Large intestine (tissue), 3 donors: ENCODE results near the gene PLA2R1. TPM values are rescaled to one million over a fixed set of nuclear protein-coding genes. Genes with fewer than 3 reads are reported as not detected.
A peak's percentile ranks its signal among the peaks of the same experiment; 100 is the strongest.
"Not testable (repeated sequence)": the region's sequence is repeated elsewhere in the genome, so short reads cannot be mapped to it uniquely, and the experiment has no call there.

Experiments used
- DNase-seq, 2 donors: peaks; one replicate each; pipeline versions ENCODE4 v3.0.0 to v3.0.0-alpha.2; 2013
- H3K27ac ChIP-seq: one replicate; pipeline ENCODE4 v1.5.1; 2013; ENCODE audit warnings: low read length
- H3K27me3 ChIP-seq: 2 replicates; pipeline ENCODE4 v1.6.1; 2013; ENCODE audit warnings: low read length; ENCODE audit not compliant: control insufficient read depth, insufficient read depth
- H3K36me3 ChIP-seq: 2 replicates; pipeline ENCODE4 v1.6.1; 2013; ENCODE audit warnings: low read length; ENCODE audit not compliant: control insufficient read depth, insufficient read depth
- H3K4me1 ChIP-seq: one replicate; pipeline ENCODE4 v1.6.1; 2013; ENCODE audit warnings: low read length; ENCODE audit not compliant: control insufficient read depth, insufficient read depth
- H3K4me3 ChIP-seq: one replicate; pipeline ENCODE4 v1.5.1; 2013; ENCODE audit warnings: low read length
- H3K9me3 ChIP-seq: one replicate; pipeline ENCODE4 v1.6.1; 2013; ENCODE audit warnings: mild to moderate bottlenecking, low read depth, low read length, moderate library complexity; ENCODE audit not compliant: control insufficient read depth
- WGBS: methylation state at CpG from one replicate; pipeline ENCODE4 v1.1.5; 2013; ENCODE audit warnings: low lambda C conversion rate; ENCODE audit not compliant: insufficient coverage; 5-methylcytosine and 5-hydroxymethylcytosine counted together
- polyA plus RNA-seq: library from polyadenylated mRNA; unstranded; fragments of 120-200 nt; gene quantifications from one replicate; pipeline ENCODE4 v1.2.1, GENCODE V29; 2013

The PLA2R1 gene
- polyA plus RNA-seq, 1 donor: 18.4 TPM

GRCh38 chr2:160051371-160051800 is 11.0 kb downstream of the PLA2R1 start:
- H3K4me3 ChIP-seq: no peak overlapping the region
- H3K27ac ChIP-seq: no peak overlapping the region
- no peaks in the 10 kb centered on the region for H3K27me3 ChIP-seq
- WGBS: no CpG with 5 or more reads among the region's 3 CpGs
- H3K36me3 ChIP-seq: no peaks in the 10 kb centered on the region
- DNase-seq: no peak
- H3K4me1 ChIP-seq: peaks cover 3% of the 10 kb centered on the region
- no peaks in the 10 kb centered on the region for H3K9me3 ChIP-seq

GRCh38 chr2:160050147-160050546 is 12.3 kb downstream of the PLA2R1 start:
- Histone ChIP-seq H3K36me3 (peaks cover 5% of the 10 kb centered on the region), H3K4me1 (peaks cover 3% of the 10 kb centered on the region), H3K4me3 (no peak overlapping the region), H3K27me3 (no peaks in the 10 kb centered on the region), H3K27ac (no peak overlapping the region), H3K9me3 (no peaks in the 10 kb centered on the region)
- DNase-seq: peak in 1 of 2 donors; percentile 38
- WGBS: no CpG with 5 or more reads among the region's 3 CpGs

- Histone ChIP-seq H3K27me3 (no peaks in the 10 kb centered on the region), H3K27ac (no peak overlapping the region), H3K4me1 (no peaks in the 10 kb centered on the region), H3K4me3 (no peak overlapping the region), H3K9me3 (no peaks in the 10 kb centered on the region), H3K36me3 (peaks cover 33% of the 10 kb centered on the region)
- no CpG with 5 or more reads among the region's 7 CpGs for WGBS
- no peak for DNase-seq
Observed at GRCh38 chr2:160045703-160046210, 16.7 kb downstream of the PLA2R1 start.

- peaks cover 40% of the 10 kb centered on the region for H3K36me3 ChIP-seq
- no peaks in the 10 kb centered on the region for H3K27me3 ChIP-seq
- WGBS: no CpG with 5 or more reads among the region's 8 CpGs
- no peak overlapping the region for H3K27ac ChIP-seq
- no peak overlapping the region for H3K4me3 ChIP-seq
- no peaks in the 10 kb centered on the region for H3K4me1 ChIP-seq
- no peak for DNase-seq
- no peaks in the 10 kb centered on the region for H3K9me3 ChIP-seq
Observed at GRCh38 chr2:160044728-160045127, 17.7 kb downstream of the PLA2R1 start.

GRCh38 chr2:160043265-160043664 is 19.1 kb downstream of the PLA2R1 start:
- no peaks in the 10 kb centered on the region for H3K4me1 ChIP-seq
- H3K27me3 ChIP-seq: no peaks in the 10 kb centered on the region
- H3K9me3 ChIP-seq: no peaks in the 10 kb centered on the region
- DNase-seq: no peak
- H3K27ac ChIP-seq: no peak overlapping the region
- peaks cover 48% of the 10 kb centered on the region for H3K36me3 ChIP-seq
- no CpG with 5 or more reads among the region's 5 CpGs for WGBS
- no peak overlapping the region for H3K4me3 ChIP-seq

GRCh38 chr2:160042054-160042453 is 20.4 kb downstream of the PLA2R1 start:
- Histone ChIP-seq H3K4me1 (no peaks in the 10 kb centered on the region), H3K4me3 (no peak overlapping the region), H3K36me3 (peaks cover 55% of the 10 kb centered on the region), H3K27ac (no peak overlapping the region), H3K9me3 (no peaks in the 10 kb centered on the region), H3K27me3 (no peaks in the 10 kb centered on the region)
- no CpG with 5 or more reads among the region's 7 CpGs for WGBS
- DNase-seq: no peak

- peaks cover 59% of the 10 kb centered on the region for H3K36me3 ChIP-seq
- no peak overlapping the region for H3K4me3 ChIP-seq
- no peaks in the 10 kb centered on the region for H3K4me1 ChIP-seq
- H3K27ac ChIP-seq: no peak overlapping the region
- no peaks in the 10 kb centered on the region for H3K9me3 ChIP-seq
- no peak for DNase-seq
- H3K27me3 ChIP-seq: no peaks in the 10 kb centered on the region
Observed at GRCh38 chr2:160041091-160041490, 21.3 kb downstream of the PLA2R1 start.

- H3K27me3 ChIP-seq: no peaks in the 10 kb centered on the region
- H3K4me1 ChIP-seq: no peaks in the 10 kb centered on the region
- H3K36me3 ChIP-seq: peaks cover 49% of the 10 kb centered on the region
- WGBS: 100% methylated on average over 2 of the region's 6 CpGs
- no peaks in the 10 kb centered on the region for H3K9me3 ChIP-seq
- no peak overlapping the region for H3K27ac ChIP-seq
- H3K4me3 ChIP-seq: no peak overlapping the region
- DNase-seq: no peak
Observed at GRCh38 chr2:160039166-160039903, 23.1 kb downstream of the PLA2R1 start.

- no CpG with 5 or more reads among the region's 8 CpGs for WGBS
- H3K36me3 ChIP-seq: peaks cover 44% of the 10 kb centered on the region
- not testable (repeated sequence) for H3K9me3 ChIP-seq, H3K27me3 ChIP-seq, H3K27ac ChIP-seq, DNase-seq, H3K4me1 ChIP-seq, H3K4me3 ChIP-seq
Observed at GRCh38 chr2:160038662-160039061, 23.8 kb downstream of the PLA2R1 start.

- no peaks in the 10 kb centered on the region for H3K9me3 ChIP-seq
- 100% methylated on average over 1 of the region's 3 CpGs for WGBS
- no peak overlapping the region for H3K27ac ChIP-seq
- H3K27me3 ChIP-seq: no peaks in the 10 kb centered on the region
- peaks cover 38% of the 10 kb centered on the region for H3K36me3 ChIP-seq
- H3K4me1 ChIP-seq: no peaks in the 10 kb centered on the region
- no peak for DNase-seq
- H3K4me3 ChIP-seq: no peak overlapping the region
Observed at GRCh38 chr2:160036736-160037135, 25.7 kb downstream of the PLA2R1 start.

- H3K36me3 ChIP-seq: peaks cover 34% of the 10 kb centered on the region
- no peaks in the 10 kb centered on the region for H3K4me1 ChIP-seq
- no CpG with 5 or more reads among the region's 1 CpG for WGBS
- DNase-seq: no peak
- H3K9me3 ChIP-seq: no peaks in the 10 kb centered on the region
- H3K27me3 ChIP-seq: no peaks in the 10 kb centered on the region
- H3K27ac ChIP-seq: no peak overlapping the region
- no peak overlapping the region for H3K4me3 ChIP-seq
Observed at GRCh38 chr2:160035125-160035524, 27.3 kb downstream of the PLA2R1 start.
